GM18508 (cell line): ENCODE data around the gene ZNF416.
A peak's percentile ranks its signal among the peaks of the same experiment; 100 is the strongest.

Source experiments
- ATAC-seq: cut with Tn5 transposase; IDR thresholded peaks from one replicate; pipeline ENCODE4 v1.9.1; 2021; ENCODE audit warnings: moderate number of reproducible peaks; ENCODE audit not compliant: insufficient read depth, unreplicated experiment

Gene ZNF416

DNA sequence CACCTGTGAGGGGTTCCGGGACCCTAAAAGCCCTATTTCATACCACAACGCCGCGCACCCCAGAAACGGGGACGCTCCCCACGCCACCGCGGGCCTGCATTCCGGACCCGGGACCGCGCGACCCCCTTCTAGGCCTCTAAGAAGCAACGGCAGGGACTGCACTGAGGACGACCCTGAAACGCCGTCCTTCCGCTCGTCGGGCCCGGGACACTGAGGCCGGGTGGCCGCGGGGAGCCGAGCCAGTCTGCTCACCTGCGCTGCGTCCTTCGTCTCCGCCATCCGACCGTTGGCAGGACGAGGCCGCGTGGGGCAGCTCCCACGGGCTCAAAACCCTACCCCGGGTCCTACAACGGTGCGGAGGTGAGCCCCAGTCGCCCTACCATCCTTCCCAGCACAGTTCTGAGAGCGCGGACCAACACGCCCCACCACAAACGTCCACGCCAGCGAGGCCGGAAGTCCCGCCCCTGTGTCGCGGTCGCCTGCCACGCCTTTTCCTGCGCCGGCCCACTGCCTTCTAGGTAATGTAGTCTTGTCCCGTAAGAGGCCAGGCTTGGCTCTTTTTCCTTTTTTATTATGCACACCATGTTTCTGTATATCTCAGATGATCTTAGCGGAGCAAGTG, 19.2 kb downstream of the ZNF416 start, which contains the start of gene ZNF550:
Gene ZNF550 (minus strand): TSS at position 460 of the 622 bp plus-strand sequence. CDS start 181 bp downstream, at position 279.
- no peak for ATAC-seq

DNA sequence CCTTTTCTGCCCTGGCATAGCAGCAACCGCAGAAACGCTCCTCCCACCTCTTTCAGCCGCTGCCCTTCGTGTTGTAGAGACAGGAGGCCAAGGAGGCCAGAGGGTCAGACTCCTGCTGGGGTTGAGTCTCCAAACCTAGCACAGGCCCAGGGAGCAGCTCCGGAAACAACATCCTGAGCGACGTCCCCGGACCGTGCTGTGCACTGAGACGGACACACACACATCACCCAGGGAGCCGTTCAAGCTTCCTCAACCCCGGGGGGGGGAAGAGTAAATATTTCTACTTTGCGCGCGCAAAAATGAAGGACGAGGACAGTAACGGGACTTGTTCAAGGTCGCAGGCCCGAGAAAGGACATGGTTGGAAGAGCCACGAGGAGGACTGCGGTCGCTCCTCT, 19.7 kb downstream of the ZNF416 start:
- no peak for ATAC-seq

DNA sequence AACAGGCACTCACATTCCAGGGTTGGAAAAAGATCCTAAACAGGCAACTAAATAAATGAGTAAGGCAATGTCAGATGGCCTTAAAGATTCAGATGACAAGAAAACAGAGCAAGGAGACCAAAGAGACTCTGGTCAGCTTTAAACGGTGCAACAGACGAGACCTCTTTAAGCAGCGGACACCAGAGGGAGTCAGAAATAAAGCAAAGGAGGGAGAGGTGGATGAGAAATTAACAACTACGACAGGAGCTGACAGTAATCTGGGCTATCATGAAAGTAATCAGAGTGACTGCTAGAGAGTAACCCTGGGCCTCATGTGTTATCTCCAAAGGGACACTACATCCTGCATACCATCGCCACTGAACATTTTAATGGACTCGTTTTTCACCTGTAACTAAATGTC, 20.2 kb downstream of the ZNF416 start:
- no peak for ATAC-seq

DNA sequence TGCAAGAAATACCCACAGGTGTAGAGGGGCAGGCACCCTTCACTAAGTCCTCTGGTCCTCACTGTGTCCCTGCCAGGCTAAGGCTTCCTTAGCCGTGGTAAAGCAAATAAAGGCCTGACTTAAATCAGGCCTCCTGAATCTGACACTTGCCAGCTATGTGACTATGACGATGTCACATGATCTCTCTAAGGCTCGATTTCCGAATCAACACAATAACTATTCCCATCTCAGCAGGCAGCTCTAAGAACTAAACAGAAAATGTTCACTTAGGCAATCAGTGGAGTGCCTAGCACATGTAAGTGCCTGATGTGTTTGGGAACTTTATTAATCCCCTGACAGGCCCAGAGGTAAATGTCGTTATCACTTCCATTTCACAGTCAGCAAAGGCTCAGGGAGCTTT, 21.1 kb downstream of the ZNF416 start:
- ATAC-seq = no peak

DNA sequence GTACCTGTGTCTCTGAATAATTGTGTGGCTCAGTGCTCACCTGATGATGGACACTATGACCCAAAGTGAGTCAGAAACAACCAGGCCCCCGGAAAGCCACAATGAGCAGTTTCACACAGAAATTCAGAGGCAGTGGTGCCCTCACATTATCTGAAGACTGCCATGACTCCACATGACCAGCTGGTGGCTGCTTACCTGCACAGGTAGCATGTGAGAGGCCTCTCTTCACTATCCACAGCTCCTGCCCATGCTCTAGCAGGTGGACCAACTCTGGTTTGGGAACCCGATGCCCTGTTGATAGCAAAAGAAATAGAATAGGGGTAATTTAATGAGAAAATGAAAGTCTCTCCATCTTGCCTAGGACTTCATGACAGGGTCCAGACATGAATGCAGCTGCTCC, 26.3 kb downstream of the ZNF416 start:
- no peak for ATAC-seq

DNA sequence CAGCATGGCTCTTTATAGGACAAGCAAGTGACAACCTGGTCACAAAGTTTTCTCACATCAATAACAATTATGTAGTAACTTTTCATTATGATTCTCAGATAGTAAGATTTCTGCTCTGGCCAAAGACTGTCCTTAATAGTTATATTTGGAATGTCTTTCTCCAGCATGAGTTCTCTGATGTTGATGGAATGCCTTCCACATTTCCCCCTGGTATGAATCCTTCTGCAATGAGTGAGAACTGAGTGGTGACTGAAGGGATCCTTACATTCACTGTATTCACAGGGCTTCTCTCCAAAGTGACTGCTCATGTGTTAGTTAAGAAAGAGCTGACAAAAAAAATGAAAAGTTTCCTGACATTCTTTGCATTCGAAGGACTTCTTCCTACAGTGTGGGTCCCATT, 32.2 kb downstream of the ZNF416 start:
- no peak for ATAC-seq

DNA sequence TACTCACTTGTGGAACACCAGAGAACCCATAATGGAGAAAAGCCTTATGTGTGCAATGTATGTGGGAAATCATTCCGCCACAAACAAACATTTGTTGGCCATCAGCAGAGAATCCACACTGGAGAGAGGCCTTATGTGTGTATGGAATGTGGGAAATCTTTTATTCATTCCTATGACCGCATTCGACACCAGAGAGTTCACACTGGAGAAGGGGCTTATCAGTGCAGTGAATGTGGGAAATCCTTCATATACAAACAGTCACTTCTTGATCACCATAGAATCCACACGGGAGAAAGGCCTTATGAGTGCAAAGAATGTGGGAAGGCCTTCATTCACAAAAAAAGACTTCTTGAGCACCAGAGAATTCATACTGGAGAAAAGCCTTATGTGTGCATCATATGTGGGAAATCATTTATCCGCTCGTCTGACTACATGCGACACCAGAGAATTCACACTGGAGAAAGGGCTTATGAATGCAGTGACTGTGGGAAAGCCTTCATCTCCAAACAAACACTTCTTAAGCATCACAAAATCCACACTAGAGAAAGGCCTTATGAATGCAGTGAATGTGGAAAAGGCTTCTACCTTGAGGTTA, 40.7 kb downstream of the ZNF416 start:
- ATAC-seq = no peak

DNA sequence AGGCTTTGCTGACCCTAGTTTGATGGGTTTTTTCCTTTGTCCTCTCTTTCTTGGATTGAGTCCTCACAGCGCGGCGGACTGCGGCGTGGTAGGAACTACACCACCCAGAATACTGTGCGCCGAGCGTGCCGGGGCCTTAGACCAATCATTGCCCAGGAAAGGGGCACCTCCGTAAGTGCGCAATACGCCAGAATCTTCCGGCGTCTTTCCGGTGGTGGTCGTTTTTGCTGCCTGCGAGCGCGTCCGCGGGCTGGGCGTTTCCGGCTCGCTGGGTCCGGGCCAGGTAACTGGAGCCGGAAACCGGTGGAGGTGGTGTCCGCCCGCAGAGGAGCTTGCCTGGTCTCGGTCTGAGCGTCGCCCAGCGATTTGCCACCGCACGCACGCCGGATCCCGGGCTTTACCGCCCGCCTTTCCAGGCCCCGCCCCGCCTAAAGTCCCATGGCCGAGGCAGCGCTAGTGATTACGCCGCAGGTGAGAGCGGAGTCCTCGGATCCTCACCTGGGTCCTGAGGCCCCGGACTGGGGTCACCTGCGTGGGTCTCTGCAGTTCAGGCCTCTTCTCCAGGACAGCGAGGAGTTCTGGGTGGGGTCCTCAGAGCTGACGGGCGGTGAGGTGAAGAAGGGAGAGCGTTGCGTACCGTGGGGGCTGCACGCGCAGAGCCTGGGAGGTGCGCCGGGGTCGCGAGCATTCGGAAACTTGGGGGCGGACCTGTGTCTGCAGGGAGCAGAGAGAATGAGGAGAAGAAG, 51.4 kb downstream of the ZNF416 start, which contains the start of gene ZNF549:
Gene ZNF549 (plus strand): TSS at position 221 of the 746 bp plus-strand sequence. CDS start 218 bp downstream, at position 439.
- ATAC-seq = peak; percentile 91
